MCF 10A (cell line): ENCODE measurements around the gene ACER3. TPM values are rescaled to one million over a fixed set of nuclear protein-coding genes. Genes with fewer than 3 reads are reported as not detected.
"Not testable (repeated sequence)": the region's sequence is repeated elsewhere in the genome, so short reads cannot be mapped to it uniquely, and the experiment has no call there.

Experiments used
- BruUV-seq: library from RNA; stranded (reverse); fragments of 400-500 nt; replicated peaks from 2 replicates; lab custom pipeline; 2021; lab: Mats Ljungman, UMichigan
- CTCF ChIA-PET: fragments of 300-600 bp; sonication (Branson Sonifier 250); formaldehyde crosslinking; extraction: SDS; loops from one replicate; lab custom pipeline; 2021; ENCODE audit warnings: antibody characterized with exemption, inconsistent platforms; lab: Yijun Ruan, JAX
- POLR2A ChIA-PET: fragments of 300-600, 350-650 bp; sonication (Branson Sonifier 250); formaldehyde crosslinking; extraction: SDS; loops from one replicate; lab custom pipeline; 2020; ENCODE audit warnings: antibody characterized with exemption, inconsistent platforms; lab: Yijun Ruan, JAX
- DNase-seq: peaks from one replicate; pipeline ENCODE4 v3.0.0-alpha.2; 2018; ENCODE audit not compliant: unreplicated experiment
- H3K27ac Mint-ChIP-seq: one replicate; pipeline ENCODE4 v1.8.0; 2022; ENCODE audit warnings: mild to moderate bottlenecking, low read depth, mixed read lengths; ENCODE audit not compliant: unreplicated experiment
- H3K27me3 Mint-ChIP-seq: one replicate; pipeline ENCODE4 v1.8.0; 2022; ENCODE audit warnings: mixed read lengths; ENCODE audit not compliant: insufficient read depth, unreplicated experiment
- H3K36me3 Mint-ChIP-seq: one replicate; pipeline ENCODE4 v1.8.0; 2022; ENCODE audit warnings: mild to moderate bottlenecking, moderate library complexity, mixed read lengths; ENCODE audit not compliant: insufficient read depth, unreplicated experiment
- H3K4me1 Mint-ChIP-seq: one replicate; pipeline ENCODE4 v1.8.0; 2022; ENCODE audit warnings: mixed read lengths; ENCODE audit not compliant: insufficient read depth, unreplicated experiment
- H3K4me3 Mint-ChIP-seq: one replicate; pipeline ENCODE4 v1.8.0; 2022; ENCODE audit warnings: mild to moderate bottlenecking, moderate library complexity, mixed read lengths; ENCODE audit not compliant: unreplicated experiment
- H3K9me3 Mint-ChIP-seq: one replicate; pipeline ENCODE4 v1.8.0; 2022; ENCODE audit warnings: mixed read lengths; ENCODE audit not compliant: unreplicated experiment
- intact Hi-C: fragments of 100-400 bp; cut with micrococcal nuclease; formaldehyde crosslinking; loops from 2 replicates; pipeline ENCODE4 v1.14.1; 2022
- total RNA-seq: library from RNA; stranded (reverse); gene quantifications from 2 replicates; pipeline ENCODE4 v1.2.3, GENCODE V29; 2022
- TF ChIP-seq, protein P1 (sequence below): fragments of 200-600 bp; IDR thresholded peaks from one replicate; pipeline ENCODE4 v1.8.0; 2022; ENCODE audit warnings: antibody characterized with exemption, mild to moderate bottlenecking; ENCODE audit not compliant: unreplicated experiment

ACER3 gene
- total RNA-seq, 1 experiment from 2014 or later: 12.7 TPM

DNA sequence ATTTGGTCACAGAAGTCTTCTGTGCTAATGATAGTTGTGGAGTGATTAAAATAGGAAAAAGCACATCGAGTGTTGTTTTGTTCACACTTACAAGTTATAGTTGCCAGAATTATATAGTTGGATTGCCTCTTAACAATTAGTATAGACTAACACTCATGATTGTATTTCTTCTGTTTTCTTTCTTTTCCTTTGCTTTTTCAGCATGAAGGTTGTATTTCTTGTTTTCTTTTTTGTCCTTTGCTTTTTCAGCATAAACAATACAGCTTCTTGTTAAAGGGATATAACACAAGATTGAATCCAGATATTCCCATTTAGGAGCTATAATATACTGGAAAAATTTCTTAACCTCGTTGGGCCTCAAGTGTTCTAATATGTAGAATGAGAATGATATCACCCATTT is 31.1 kb downstream of the ACER3 start:
- Mint-ChIP-seq H3K4me3 (no peak overlapping the region), H3K27me3 (no peaks in the 10 kb centered on the region), H3K9me3 (no peaks in the 10 kb centered on the region), H3K27ac (no peak overlapping the region), H3K4me1 (no peaks in the 10 kb centered on the region), H3K36me3 (no peaks in the 10 kb centered on the region)
- ChIA-PET POLR2A (interaction anchor here (0.6 kb wide), 1 partner anchor 69 kb away, joined by 3 read pairs; no protein-coding TSS in a partner anchor), CTCF (interaction anchor here (0.6 to 1.4 kb wide), 3 partner anchors 28 to 583 kb away, joined by 4 to 7 read pairs (median 5); no protein-coding TSS in a partner anchor)
- TF ChIP-seq, protein P1, sequence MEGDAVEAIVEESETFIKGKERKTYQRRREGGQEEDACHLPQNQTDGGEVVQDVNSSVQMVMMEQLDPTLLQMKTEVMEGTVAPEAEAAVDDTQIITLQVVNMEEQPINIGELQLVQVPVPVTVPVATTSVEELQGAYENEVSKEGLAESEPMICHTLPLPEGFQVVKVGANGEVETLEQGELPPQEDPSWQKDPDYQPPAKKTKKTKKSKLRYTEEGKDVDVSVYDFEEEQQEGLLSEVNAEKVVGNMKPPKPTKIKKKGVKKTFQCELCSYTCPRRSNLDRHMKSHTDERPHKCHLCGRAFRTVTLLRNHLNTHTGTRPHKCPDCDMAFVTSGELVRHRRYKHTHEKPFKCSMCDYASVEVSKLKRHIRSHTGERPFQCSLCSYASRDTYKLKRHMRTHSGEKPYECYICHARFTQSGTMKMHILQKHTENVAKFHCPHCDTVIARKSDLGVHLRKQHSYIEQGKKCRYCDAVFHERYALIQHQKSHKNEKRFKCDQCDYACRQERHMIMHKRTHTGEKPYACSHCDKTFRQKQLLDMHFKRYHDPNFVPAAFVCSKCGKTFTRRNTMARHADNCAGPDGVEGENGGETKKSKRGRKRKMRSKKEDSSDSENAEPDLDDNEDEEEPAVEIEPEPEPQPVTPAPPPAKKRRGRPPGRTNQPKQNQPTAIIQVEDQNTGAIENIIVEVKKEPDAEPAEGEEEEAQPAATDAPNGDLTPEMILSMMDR: no peak
- no TSS peak for BruUV-seq
- intact Hi-C loops: no loop called here
- DNase-seq: no peak

DNA sequence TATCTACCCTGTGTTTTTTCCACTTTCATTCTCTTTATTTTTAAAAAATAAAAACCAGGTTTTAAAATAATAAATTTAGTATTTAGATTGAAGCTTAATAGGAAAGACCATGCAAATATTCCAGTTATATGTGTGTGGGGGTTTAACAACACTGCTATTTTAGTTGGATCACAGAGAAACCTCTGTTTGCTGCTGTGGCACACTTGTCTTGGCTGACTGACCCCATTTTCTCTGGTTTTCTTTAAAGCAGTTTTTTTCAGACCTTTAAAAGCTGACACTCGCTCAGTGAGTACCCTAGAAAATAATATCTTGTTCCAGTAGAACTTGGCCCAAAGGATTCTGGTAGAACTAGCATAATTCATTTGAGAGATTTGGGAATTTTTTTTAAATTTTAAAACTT is 31.6 kb downstream of the ACER3 start:
- CTCF ChIA-PET: interaction anchor here (0.6 to 2.5 kb wide), 4 partner anchors 27 to 1044 kb away, joined by 3 to 12 read pairs (median 4); no protein-coding TSS in a partner anchor

DNA sequence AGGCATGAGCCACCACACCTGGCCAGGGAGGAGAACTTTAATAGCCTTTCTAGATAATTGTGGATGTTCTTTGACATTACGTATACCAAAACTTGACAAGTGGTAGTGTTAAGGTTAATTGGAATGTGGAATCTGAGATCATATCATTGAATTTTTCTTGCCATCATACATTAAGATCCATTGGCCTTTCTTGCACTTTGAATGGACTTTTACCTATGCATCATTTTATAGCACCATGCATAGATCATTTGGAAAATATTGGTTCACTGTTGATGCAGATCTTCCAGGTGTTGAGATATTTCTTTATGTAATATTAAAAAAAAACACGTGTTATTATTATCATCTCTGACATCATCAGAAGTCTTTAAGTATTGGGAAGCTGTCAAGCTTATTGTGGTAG is 36.5 kb downstream of the ACER3 start:
- Mint-ChIP-seq H3K27ac (no peak overlapping the region), H3K4me3 (no peak overlapping the region), H3K9me3 (no peaks in the 10 kb centered on the region), H3K4me1 (no peaks in the 10 kb centered on the region), H3K27me3 (no peaks in the 10 kb centered on the region), H3K36me3 (no peaks in the 10 kb centered on the region)
- TF ChIP-seq, protein P1: no peak
- ChIA-PET CTCF (interaction anchor here (1.1 to 2.0 kb wide), 3 partner anchors 9 to 182 kb away, joined by 4 to 13 read pairs (median 7); no protein-coding TSS in a partner anchor), POLR2A (interaction anchor here (0.7 kb wide), 1 partner anchor 67 kb away, joined by 3 read pairs; no protein-coding TSS in a partner anchor)
- no TSS peak for BruUV-seq
- intact Hi-C loops: no loop called here
- DNase-seq: no peak

More for the DNA sequence above, 31.6 kb downstream of the ACER3 start:
- BruUV-seq: no TSS peak
- POLR2A ChIA-PET: interaction anchor here (0.6 to 1.2 kb wide), 2 partner anchors 68 to 70 kb away, joined by 3 read pairs; no protein-coding TSS in a partner anchor
- TF ChIP-seq, protein P1: no peak
- Mint-ChIP-seq H3K27me3 (no peaks in the 10 kb centered on the region), H3K27ac (no peak overlapping the region), H3K9me3 (no peaks in the 10 kb centered on the region), H3K36me3 (no peaks in the 10 kb centered on the region), H3K4me3 (no peak overlapping the region), H3K4me1 (no peaks in the 10 kb centered on the region)
- DNase-seq: no peak
- intact Hi-C loops: no loop called here

DNA sequence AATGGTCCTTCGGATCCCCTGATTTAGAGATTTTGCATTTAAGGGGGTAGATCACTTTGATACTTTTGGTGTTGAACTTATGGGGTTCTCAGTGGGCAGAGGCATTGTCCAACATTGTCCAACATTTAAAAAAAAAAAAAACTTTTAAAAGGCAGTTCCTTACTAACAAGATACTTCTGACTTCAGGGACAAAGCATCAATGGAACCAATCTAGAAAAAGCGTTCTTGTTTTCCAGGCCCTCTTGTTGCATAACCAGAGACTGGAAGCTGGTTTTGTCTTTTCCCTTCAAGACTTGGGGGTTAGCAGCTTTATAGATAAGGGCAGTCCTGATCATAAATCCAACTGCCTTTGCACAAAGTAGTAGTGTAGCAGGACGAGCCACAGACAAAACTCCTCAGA is 40.4 kb downstream of the ACER3 start:
- TF ChIP-seq, protein P1: no peak
- no peaks in the 10 kb centered on the region for H3K27me3 Mint-ChIP-seq
- ChIA-PET CTCF (interaction anchor here (10.0 kb wide), 1 partner anchor 18 kb away, joined by 64 read pairs; no protein-coding TSS in a partner anchor), POLR2A (no interaction called here)
- no peaks in the 10 kb centered on the region for H3K4me1 Mint-ChIP-seq
- H3K27ac Mint-ChIP-seq: no peak overlapping the region
- H3K36me3 Mint-ChIP-seq: no peaks in the 10 kb centered on the region
- BruUV-seq: no TSS peak
- peaks cover 8% of the 10 kb centered on the region for H3K9me3 Mint-ChIP-seq
- H3K4me3 Mint-ChIP-seq: no peak overlapping the region
- intact Hi-C loops: no loop called here
- DNase-seq: no peak

DNA sequence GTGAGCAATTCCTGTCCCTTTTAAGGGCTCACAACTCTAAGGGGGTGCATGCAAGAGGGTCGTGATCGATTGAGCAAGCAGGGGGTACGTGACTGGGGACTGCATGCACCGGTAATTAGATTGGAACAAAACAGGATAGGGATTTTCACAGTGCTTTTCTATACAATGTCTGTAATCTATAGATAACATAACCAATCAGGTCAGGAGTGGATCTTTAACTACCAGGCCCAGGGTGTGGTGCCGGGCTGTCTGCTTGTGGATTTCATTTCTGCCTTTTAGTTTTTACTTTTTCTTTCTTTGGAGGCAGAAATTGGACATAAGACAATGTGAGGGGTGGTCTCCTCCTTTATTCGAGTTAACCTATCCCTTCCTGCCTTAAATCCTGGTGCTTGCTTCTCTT is 40.9 kb downstream of the ACER3 start:
- H3K36me3 Mint-ChIP-seq, intact Hi-C loops, H3K27ac Mint-ChIP-seq, H3K9me3 Mint-ChIP-seq, POLR2A ChIA-PET, DNase-seq, H3K4me3 Mint-ChIP-seq, H3K4me1 Mint-ChIP-seq, BruUV-seq, H3K27me3 Mint-ChIP-seq: not testable (repeated sequence)
- CTCF ChIA-PET: interaction anchor here (0.6 to 10.0 kb wide), 2 partner anchors 18 to 34 kb away, joined by 4 to 64 read pairs; no protein-coding TSS in a partner anchor
